ENCODE measurements around the gene NCOA3.
"Not testable (repeated sequence)": the region's sequence is repeated elsewhere in the genome, so short reads cannot be mapped to it uniquely, and the experiment has no call there.

The NCOA3 gene

DNA sequence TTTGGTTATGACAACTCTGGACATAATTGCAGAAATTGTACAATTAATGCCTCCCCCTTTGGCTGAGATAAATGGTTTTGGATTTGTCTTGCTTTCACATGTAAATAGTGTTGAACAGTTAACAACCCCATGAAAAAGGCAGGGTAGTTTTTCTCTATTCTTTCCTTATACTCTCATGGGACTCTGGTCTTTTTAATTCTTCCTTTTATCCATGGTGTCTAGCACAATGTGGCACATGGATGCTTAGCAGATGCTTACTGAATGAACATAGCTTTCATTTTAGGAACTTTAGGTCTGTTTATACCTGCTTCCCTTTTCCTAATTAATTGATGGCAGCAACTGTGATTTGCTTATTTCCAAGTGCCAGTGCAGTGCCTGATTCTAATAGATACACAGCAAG is 75.6 kb downstream of the NCOA3 start:
- H3K4me3 ChIP-seq (ENCODE audit: low read depth, low read length): peak overlapping the region; percentile 14; the same call in 1 of the 2 replicates
- TF ChIP-seq CTCF (IDR thresholded peaks at IDR 0.05; ENCODE audit: low read depth, low read length): no peak

DNA sequence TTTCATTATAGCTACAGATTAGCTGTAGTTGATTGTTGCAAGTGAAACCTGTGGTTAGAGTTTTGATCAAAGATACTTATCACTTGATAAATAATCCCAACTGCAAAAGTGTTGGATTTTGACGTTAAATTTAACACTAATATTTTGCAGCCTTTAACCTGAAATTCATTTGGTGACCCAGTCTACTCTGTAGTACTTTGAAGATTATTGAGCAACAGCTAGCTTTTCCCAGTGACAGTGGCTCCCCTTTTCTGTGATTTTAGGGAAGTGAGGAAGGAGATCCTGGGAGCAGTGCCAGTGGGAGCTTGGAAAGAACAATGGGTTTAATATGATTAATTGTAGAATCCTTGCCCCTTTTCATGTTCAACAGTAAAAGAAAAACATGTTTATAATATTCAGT is 76.9 kb downstream of the NCOA3 start:
- no peak for TF ChIP-seq CTCF (IDR thresholded peaks at IDR 0.05; ENCODE audit: low read depth, low read length)
- H3K4me3 ChIP-seq (ENCODE audit: low read depth, low read length): no peak overlapping the region

GRCh38 chr20:47580686-47581085 is 79.0 kb downstream of the NCOA3 start:
- H3K4me3 ChIP-seq (ENCODE audit: low read depth, low read length): not testable (repeated sequence)

DNA sequence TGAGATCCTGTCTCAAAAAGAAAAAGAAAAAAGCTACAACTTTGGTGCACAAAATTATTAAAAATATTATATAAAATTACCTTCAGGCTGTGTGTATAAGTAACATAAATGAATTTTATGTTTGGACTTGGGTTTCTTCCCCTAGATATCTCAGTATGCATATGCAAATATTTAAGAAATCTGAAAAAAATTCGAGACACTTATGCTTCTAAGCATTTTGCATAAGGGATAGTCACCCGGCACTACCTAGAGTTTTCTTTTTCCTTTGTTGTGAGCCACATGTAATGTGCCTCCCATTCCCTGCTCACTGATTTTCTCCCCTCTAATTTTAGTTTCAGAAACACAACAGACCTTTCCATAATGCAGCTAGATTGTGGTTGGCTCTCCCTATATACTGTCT is 79.4 kb downstream of the NCOA3 start:
- TF ChIP-seq CTCF (IDR thresholded peaks at IDR 0.05; ENCODE audit: low read depth, low read length): no peak
- no peak overlapping the region for H3K4me3 ChIP-seq (ENCODE audit: low read depth, low read length)

- H3K4me3 ChIP-seq (ENCODE audit: low read depth, low read length): no peak overlapping the region
- TF ChIP-seq CTCF (IDR thresholded peaks at IDR 0.05; ENCODE audit: low read depth, low read length): no peak
Measured at GRCh38 chr20:47583551-47583950, 81.9 kb downstream of the NCOA3 start.

DNA sequence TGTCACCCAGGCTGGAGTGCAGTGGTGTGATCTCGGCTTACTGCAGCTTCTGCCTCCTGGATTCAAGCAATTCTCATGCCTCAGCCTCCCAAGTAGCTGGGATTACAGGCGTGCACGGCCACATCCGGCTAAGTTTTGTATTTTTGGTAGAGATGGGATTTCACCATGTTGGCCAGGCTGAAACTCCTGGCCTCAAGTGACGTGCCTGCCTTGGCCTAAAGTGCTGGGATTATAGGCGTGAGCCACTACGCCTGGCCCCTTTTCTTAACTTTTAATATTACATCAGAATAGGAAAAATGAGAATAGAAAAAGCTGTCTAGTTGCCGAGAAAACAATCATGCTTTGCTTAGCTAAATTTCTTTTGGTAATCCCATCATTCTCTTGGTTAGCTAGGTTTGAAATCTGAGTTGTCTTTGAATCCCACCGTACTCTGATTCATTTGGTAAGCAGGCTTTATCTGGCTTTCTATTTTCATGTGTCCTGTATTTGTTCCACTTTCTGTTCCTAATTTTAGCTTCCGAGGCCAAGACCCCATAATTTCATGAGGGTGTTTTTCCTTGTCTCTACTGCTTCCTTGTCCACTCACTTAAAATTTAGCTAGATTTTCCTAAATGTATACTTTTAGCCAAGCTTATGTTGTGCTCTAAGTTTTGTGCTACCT is 83.5 kb downstream of the NCOA3 start:
- H3K4me3 ChIP-seq (ENCODE audit: low read depth, low read length): no peak overlapping the region
- TF ChIP-seq CTCF (IDR thresholded peaks at IDR 0.05; ENCODE audit: low read depth, low read length): no peak

DNA sequence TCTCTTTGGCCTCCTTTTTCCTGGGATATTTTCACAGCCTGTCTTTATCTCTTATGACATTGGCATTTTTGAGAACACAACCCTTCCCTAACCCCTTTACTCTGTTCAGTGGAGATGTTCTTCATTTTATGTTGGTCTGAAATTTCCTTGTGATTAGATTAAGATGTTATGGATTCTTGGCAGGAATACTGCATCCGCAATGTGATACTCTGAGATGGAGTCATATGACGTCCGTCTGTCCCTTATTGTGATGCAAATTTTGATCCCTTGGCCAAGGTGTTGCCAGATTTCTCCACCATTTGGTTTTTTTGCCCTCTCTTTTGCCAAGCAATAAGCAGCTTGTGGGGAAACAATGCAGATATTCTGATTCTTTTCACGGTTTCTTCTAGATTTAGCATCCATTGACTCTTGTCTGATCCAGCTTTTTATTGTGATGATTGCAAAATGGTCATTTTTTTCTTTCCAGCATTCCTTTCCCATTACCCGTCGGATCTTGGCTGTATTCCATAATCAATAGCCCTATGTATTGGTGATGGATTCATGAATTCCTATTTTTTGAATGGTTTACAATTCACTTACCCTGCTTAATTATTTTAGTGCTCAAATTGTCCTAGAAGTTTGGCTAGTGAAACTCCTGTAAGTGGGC is 85.1 kb downstream of the NCOA3 start:
- no peak for TF ChIP-seq CTCF (IDR thresholded peaks at IDR 0.05; ENCODE audit: low read depth, low read length)
- no peak overlapping the region for H3K4me3 ChIP-seq (ENCODE audit: low read depth, low read length)

- no peak overlapping the region for H3K4me3 ChIP-seq (ENCODE audit: low read depth, low read length)
- TF ChIP-seq CTCF (IDR thresholded peaks at IDR 0.05; ENCODE audit: low read depth, low read length): no peak
Measured at GRCh38 chr20:47588158-47588557, 86.5 kb downstream of the NCOA3 start.
